Measurements from ENCODE around the gene TIGD2. TPM values are rescaled to one million over a fixed set of nuclear protein-coding genes. Genes with fewer than 3 reads are reported as not detected.
A peak's percentile ranks its signal among the peaks of the same experiment; 100 is the strongest.

Gene TIGD2
- total and polyA plus RNA-seq, 2 donors from 2014 or later, result 5.1 to 9.1 TPM

DNA sequence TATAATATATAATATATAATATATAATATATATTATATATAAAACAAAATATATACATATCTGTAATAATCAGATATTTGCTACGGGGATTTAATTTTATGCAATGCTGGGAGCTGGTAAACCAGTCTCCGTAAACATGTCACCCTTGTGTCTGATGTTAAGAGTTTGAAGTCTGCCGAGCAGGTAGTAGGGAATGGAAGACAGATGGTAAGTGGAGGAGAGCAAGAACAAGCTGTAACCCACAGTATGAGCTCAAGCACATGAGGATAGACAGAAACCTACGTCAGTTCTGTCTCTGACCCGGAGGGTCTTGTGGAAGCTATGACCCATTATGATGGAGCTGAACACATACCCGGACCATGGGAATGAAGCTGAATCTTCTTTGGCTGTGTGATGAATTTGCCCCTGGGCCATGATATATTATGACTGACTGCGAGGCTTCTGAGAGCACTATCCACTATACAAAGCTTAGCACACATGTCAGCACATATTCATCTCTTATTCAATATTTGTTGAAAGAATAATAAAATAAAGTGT, 46.2 kb downstream of the TIGD2 start:
- Histone ChIP-seq H3K27ac (ENCODE audit: low read depth in 2 of 2, low read length in 2 of 2) (no peak overlapping the region), H3K36me3 (ENCODE audit: control insufficient read depth in 2 of 3, insufficient read depth in 3 of 3, low read length in 3 of 3) (no peaks in the 10 kb centered on the region), H3K9me3 (ENCODE audit: control insufficient read depth in 2 of 3, insufficient read depth in 1 of 3, low read length in 3 of 3) (no peaks in the 10 kb centered on the region), H3K4me3 (ENCODE audit: low read length in 3 of 3) (no peak overlapping the region), H3K27me3 (ENCODE audit: control insufficient read depth, insufficient read depth, low read length) (no peaks in the 10 kb centered on the region), H3K4me1 (ENCODE audit: control insufficient read depth in 2 of 3, insufficient read depth in 2 of 3, low read depth in 1 of 3, low read length in 3 of 3) (no peaks in the 10 kb centered on the region), H3K9ac (ENCODE audit: low read length in 3 of 3) (no peak overlapping the region)
- no peak for TF ChIP-seq CTCF (IDR thresholded peaks at IDR 0.05; ENCODE audit: borderline replicate concordance, extremely low read depth, insufficient read depth)
- FAIRE-seq (no peak), DNase-seq (no peak)
- intact Hi-C loops (cut with DNase I), result no loop called here

GRCh38 chr4:89158884-89159503, 47.7 kb downstream of the TIGD2 start:
- no peaks in the 10 kb centered on the region for H3K27me3 ChIP-seq (ENCODE audit: control insufficient read depth, insufficient read depth, low read length)
- H3K4me3 ChIP-seq (ENCODE audit: low read length in 3 of 3), result no peak overlapping the region
- intact Hi-C loops (cut with DNase I), result no loop called here
- DNase-seq (peak in 2 of 5 donors; percentile 56 to 72), FAIRE-seq (peak; percentile 97)
- no peak overlapping the region for H3K27ac ChIP-seq (ENCODE audit: low read depth in 2 of 2, low read length in 2 of 2)
- TF ChIP-seq CTCF (IDR thresholded peaks at IDR 0.05; ENCODE audit: borderline replicate concordance, extremely low read depth, insufficient read depth), result peak; percentile 81
- H3K9ac ChIP-seq (ENCODE audit: low read length in 3 of 3), result no peak overlapping the region
- no peaks in the 10 kb centered on the region for H3K36me3 ChIP-seq (ENCODE audit: control insufficient read depth in 2 of 3, insufficient read depth in 3 of 3, low read length in 3 of 3)
- H3K4me1 ChIP-seq (ENCODE audit: control insufficient read depth in 2 of 3, insufficient read depth in 2 of 3, low read depth in 1 of 3, low read length in 3 of 3), result no peaks in the 10 kb centered on the region
- no peaks in the 10 kb centered on the region for H3K9me3 ChIP-seq (ENCODE audit: control insufficient read depth in 2 of 3, insufficient read depth in 1 of 3, low read length in 3 of 3)

DNA sequence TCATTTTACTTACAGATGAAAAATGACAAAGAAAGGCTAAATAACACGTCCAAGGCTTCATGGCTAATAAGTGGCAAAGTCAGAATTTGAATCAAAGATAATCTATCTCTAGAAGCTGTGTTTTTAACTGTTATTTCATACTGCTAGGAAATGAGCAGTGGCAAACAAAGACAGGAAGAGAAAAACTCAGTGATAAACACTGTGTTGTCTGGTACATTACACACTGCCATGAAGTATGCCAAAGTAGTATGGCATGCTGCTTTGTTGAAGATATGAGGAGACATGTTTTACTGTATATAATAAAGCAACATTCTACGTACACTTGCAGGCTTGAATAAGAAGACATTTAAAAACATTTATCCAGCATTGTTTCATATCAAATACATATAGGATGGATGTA, 49.5 kb downstream of the TIGD2 start:
- no peak overlapping the region for H3K9ac ChIP-seq (ENCODE audit: low read length in 3 of 3)
- H3K27ac ChIP-seq (ENCODE audit: low read depth in 2 of 2, low read length in 2 of 2), result no peak overlapping the region
- no peaks in the 10 kb centered on the region for H3K9me3 ChIP-seq (ENCODE audit: control insufficient read depth in 2 of 3, insufficient read depth in 1 of 3, low read length in 3 of 3)
- no peaks in the 10 kb centered on the region for H3K27me3 ChIP-seq (ENCODE audit: control insufficient read depth, insufficient read depth, low read length)
- TF ChIP-seq CTCF (IDR thresholded peaks at IDR 0.05; ENCODE audit: borderline replicate concordance, extremely low read depth, insufficient read depth), result no peak
- FAIRE-seq, result no peak
- no peaks in the 10 kb centered on the region for H3K36me3 ChIP-seq (ENCODE audit: control insufficient read depth in 2 of 3, insufficient read depth in 3 of 3, low read length in 3 of 3)
- intact Hi-C loops (cut with DNase I), result no loop called here
- H3K4me1 ChIP-seq (ENCODE audit: control insufficient read depth in 2 of 3, insufficient read depth in 2 of 3, low read depth in 1 of 3, low read length in 3 of 3), result no peaks in the 10 kb centered on the region
- H3K4me3 ChIP-seq (ENCODE audit: low read length in 3 of 3), result no peak overlapping the region
- DNase-seq, result no peak
